ENCODE data around the gene ANTXR1. TPM values are rescaled to one million over a fixed set of nuclear protein-coding genes. Genes with fewer than 3 reads are reported as not detected.

ANTXR1 gene
- total and polyA plus RNA-seq, 9 of the 15 experiments (the other 6 are each of a cell fraction or from before 2014, with no cell fraction given) = 0.07 to 1.00 (median 0.54) TPM

- CTCF ChIA-PET (ENCODE audit: low intra/inter-chr PET ratio) = no interaction called here
Observed at GRCh38 chr2:69074918-69075317, 61.9 kb downstream of the ANTXR1 start.

More at GRCh38 chr2:69074918-69075317, 61.9 kb downstream of the ANTXR1 start:
- intact Hi-C loops (cut with micrococcal nuclease) (no loop called here), in situ Hi-C loops (cut with MboI) (no loop called here)
- no peaks in the 10 kb centered on the region for H3K9me1 ChIP-seq (ENCODE audit: control insufficient read depth, insufficient read depth, low read length)
- no peak for TF ChIP-seq RFX5 (IDR thresholded peaks at IDR 0.05; ENCODE audit: low read depth, low read length)
- TF ChIP-seq PPARD (CRISPR knock-in tag; IDR thresholded peaks at IDR 0.05) = no peak
- no peak for TF ChIP-seq HDAC6 (IDR thresholded peaks at IDR 0.05; ENCODE audit: low read depth, low read length)
- TF ChIP-seq, protein P1, sequence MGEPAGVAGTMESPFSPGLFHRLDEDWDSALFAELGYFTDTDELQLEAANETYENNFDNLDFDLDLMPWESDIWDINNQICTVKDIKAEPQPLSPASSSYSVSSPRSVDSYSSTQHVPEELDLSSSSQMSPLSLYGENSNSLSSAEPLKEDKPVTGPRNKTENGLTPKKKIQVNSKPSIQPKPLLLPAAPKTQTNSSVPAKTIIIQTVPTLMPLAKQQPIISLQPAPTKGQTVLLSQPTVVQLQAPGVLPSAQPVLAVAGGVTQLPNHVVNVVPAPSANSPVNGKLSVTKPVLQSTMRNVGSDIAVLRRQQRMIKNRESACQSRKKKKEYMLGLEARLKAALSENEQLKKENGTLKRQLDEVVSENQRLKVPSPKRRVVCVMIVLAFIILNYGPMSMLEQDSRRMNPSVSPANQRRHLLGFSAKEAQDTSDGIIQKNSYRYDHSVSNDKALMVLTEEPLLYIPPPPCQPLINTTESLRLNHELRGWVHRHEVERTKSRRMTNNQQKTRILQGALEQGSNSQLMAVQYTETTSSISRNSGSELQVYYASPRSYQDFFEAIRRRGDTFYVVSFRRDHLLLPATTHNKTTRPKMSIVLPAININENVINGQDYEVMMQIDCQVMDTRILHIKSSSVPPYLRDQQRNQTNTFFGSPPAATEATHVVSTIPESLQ (CRISPR knock-in tag; IDR thresholded peaks at IDR 0.05) = no peak
- no peak for TF ChIP-seq ASH1L (IDR thresholded peaks at IDR 0.05; ENCODE audit: borderline replicate concordance, low read depth, partially characterized antibody)
- no peak for TF ChIP-seq TAF7 (tag; IDR thresholded peaks at IDR 0.05)
- TF ChIP-seq ZNF347 (CRISPR knock-in tag; IDR thresholded peaks at IDR 0.05; ENCODE audit: low read depth) = no peak
- H3K9ac ChIP-seq (ENCODE audit: insufficient read depth in 1 of 2, low read depth in 2 of 2, low read length in 2 of 2) = no peak overlapping the region
- 0 out of 2 replicates have a peak, but pooled peaks cover 3% of the 10 kb centered on the region for H4K20me1 ChIP-seq (replicated peaks; ENCODE audit: control insufficient read depth, insufficient read depth, low read length)
- no peak overlapping the region for H2AFZ ChIP-seq (ENCODE audit: low read depth, low read length)
- H3K27me3 ChIP-seq (ENCODE audit: control insufficient read depth in 2 of 2, insufficient read depth in 2 of 2, low read length in 2 of 2) = peaks cover 5 to 15% of the 10 kb centered on the region in 2 experiments; a peak in 3 of 5 replicates
- no peak overlapping the region for H3K27ac ChIP-seq (ENCODE audit: extremely low read depth, low read depth, low read length)
- H3K36me3 ChIP-seq (ENCODE audit: control insufficient read depth, insufficient read depth, low read length) = no peaks in the 10 kb centered on the region
- H3K79me2 ChIP-seq (ENCODE audit: control insufficient read depth, insufficient read depth, low read length) = no peaks in the 10 kb centered on the region
- 0% methylated on average over 4 of the region's 4 CpGs for WGBS (ENCODE audit: insufficient coverage, low coverage, missing lambda C conversion rate)
- no peaks in the 10 kb centered on the region for H3K9me3 ChIP-seq (replicated peaks; ENCODE audit: control insufficient read depth, insufficient read depth, low read depth, low read length)
- no TSS peak for BruUV-seq (replicated peaks)
- no peak overlapping the region for H3K4me3 ChIP-seq
- FAIRE-seq = no peak
- no peak for DNase-seq (ENCODE audit: extremely low read depth in 1 of 4, low spot score in 3 of 4)
- ATAC-seq = no peak
- POLR2A ChIA-PET = no interaction called here
- H3K4me2 ChIP-seq (ENCODE audit: insufficient read depth, low read length) = no peak overlapping the region
- H3K4me1 ChIP-seq (replicated peaks in 1 of 2; ENCODE audit: control insufficient read depth in 2 of 2, insufficient read depth in 2 of 2, low read length in 2 of 2) = no peaks in the 10 kb centered on the region
